ENCODE results near the gene KCNQ5.
"Not testable (repeated sequence)": the region's sequence is repeated elsewhere in the genome, so short reads cannot be mapped to it uniquely, and the experiment has no call there.

The KCNQ5 gene

DNA sequence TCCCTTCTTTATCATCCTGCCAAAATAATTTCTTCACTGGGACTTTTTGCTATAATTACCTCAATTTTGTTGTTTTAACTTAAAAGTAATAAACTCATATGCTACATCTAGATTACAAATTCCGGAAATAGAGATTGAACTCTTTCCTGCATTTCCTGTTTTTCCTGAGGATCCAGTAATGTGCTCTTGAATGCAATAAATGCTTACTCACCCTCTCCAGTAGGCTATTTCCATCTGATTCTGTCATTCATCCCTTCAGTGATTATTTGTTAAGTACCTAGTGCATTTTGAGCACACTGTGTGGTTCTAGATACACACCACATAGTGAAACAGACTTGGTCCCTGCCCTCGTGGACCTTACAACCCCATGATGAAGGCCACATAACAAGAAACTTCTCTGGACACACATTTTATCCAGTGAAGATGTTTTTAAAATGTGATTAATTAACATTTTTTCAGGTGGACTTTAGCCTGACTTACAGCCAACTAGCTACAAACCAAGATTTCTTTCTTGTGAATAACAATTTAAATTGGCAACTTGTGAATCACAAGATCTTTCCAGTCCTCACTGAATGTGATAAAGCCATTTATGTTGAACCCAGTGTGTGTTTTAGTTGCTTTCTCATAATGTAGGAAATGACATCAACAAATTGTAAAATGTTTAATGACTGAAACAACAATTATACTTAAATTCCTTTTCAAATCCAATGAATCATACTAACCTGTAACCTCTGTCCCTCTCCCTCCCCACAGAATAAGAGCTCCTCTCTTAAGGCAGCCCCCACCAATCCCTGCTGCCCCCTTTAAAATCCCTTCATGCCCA lies 331.2 kb downstream of the KCNQ5 start:
- no peak for DNase-seq (ENCODE audit: low spot score)

DNA sequence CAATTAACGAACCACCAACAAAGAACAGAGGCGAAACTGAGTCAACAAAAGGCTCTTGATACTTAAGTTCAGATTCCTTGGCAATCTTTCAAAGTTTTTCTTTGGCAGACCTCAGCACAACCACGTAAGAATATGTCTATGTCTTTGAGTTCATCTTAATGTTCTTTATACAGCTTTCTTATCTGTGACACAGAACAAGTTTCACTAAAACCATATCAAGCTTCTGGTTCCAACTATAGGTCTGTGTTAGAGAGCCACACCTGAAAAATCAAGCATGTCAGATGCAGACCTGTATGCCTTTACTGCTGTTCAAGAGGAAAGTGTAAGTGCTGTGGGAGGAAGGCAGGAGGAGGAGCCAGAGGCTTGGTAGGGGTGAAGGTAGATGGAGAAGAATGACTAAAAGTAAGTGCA lies 332.1 kb downstream of the KCNQ5 start:
- no peak for DNase-seq (ENCODE audit: low spot score)

DNA sequence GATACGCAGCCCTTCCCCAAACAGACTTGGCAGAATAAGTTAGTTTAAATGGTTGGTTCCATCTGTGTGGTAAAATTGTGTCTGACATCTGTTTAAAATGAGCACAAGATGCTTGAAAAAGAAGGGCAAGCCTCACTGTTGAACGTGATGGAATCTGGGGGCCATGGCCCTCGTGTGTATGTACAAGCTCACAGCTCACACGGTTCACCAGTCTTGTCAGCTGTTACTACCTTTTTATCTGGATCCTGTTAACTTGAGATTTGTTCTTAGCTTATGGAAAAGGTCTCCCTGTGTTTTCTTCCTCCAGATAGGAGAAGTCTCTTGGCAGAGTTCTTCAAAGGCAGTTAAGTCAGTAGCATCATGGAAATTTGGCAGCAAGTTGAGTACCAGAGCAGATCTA lies 332.9 kb downstream of the KCNQ5 start:
- no peak for DNase-seq (ENCODE audit: low spot score)

DNA sequence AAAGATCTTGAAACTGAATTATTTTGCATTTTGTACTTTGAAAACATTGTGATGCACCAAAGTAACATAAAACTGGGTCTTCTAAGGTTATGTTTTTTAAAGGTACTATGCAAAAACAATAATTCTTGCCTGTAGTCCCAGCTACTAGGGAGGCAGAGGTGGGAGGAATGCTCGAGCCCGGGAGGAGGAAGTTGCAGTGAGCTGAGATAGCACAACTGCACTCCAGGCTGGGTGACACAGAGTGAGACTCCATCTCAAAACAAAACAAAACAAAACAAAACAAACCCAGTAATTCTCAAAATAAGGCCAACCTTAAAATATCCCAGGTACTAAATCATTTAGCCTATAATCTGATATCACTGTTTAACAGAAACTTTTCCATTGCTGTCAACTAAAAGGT lies 333.8 kb downstream of the KCNQ5 start:
- no peak for DNase-seq (ENCODE audit: low spot score)

DNA sequence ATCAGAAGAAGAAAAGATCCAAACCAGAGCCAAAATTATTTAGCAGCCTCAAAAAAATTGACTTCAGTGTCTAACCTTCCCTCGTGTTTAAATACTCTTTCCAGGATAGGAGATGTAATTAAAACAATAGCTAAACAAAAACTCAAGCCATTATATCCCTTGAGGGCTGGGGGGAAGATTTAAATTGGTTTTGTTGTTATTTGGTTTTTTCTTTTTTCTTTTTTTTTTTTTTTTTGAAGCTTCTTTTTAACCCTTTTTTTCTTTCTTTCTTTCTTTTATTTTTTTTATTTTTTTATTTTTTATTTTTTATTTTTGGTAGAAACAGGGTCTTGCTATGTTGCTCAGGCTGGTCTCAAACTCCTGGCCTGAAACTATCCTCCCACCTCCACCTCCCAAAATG lies 334.4 kb downstream of the KCNQ5 start:
- DNase-seq (ENCODE audit: low spot score): no peak

DNA sequence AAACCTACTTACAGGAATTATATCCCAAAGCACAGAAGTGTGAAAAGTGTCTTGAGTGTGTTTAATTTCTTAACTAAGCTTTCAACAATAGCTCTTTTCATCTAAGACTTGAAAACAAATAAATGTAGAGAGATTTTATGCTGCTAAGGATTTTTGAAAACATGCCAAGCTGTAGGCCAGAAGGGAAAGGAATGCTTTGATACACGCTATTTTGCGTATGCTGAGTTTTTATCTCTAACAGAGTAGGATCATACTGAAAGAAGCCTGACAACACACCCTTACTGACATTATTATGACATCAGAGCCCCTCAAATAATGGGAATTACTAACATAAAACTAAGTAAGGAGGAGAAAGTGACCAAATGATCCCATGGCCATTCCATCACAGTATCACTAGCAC lies 338.0 kb downstream of the KCNQ5 start:
- no peak for DNase-seq (ENCODE audit: low spot score)

DNA sequence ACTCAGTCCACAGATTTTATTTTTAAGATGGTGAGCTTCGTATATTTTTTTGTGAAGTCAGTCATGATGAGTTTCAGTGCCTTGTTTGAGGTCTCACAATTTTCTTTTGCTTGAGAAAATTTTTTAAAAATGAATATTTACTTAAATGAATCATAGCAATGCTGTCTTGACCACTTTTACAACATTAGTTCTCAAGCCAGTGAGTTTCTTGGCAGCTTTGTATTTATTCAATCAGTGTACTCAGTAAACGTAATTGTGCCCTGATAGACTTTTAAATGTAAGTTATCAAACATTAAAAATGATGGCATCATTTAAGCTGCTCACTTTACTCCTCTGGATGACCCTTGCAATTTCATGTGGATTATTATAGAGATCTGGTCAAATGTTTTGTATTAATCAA lies 342.1 kb downstream of the KCNQ5 start:
- DNase-seq (ENCODE audit: low spot score): no peak

DNA sequence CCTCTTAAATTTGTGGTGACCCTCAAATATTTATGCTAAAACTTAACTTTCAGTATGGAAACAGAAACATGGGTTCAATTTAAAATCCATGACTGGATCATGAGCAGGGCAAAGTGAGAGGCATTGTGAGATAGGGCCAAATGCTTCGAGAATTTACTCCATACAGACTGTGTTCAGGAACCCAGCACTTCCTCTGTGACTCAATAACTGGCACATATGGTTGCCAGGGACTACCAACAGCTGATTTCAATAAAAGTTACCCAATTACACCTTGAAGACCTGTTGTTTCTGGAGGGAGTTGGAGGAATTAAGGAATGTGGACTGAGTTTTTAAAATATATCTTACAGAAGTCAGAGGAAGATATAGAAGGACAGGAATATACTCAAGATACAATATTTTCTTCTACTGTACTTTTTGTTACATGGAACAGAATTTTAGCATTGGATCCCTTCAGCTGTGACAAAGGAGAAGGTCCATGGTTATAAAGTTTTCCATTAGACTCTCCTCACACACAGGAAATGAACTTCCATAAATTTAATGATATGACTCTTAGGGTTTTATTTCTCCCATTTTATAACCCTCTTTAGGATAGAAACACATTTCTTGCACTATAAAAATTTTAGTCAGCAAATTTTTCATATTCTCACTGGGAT lies 344.9 kb downstream of the KCNQ5 start:
- DNase-seq (ENCODE audit: low spot score): no peak

DNA sequence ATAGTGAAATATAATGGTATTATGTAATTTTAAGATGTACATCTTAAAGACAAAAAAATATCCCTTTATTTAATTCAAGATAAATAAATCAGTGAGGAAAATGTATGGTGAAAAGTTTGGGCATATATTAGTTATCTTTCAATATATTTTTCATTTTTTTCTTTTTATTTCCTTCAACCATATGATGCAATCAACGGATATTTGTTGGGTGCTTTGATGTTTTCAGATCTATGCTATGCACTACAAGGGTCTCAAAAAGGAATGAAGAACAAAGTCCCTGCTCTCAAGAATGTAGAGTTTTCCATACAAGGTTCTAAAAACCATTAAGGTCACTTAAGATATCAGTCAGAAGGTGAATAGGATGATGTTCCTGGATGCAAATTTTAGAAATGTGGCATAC lies 345.5 kb downstream of the KCNQ5 start:
- DNase-seq (ENCODE audit: low spot score): no peak

DNA sequence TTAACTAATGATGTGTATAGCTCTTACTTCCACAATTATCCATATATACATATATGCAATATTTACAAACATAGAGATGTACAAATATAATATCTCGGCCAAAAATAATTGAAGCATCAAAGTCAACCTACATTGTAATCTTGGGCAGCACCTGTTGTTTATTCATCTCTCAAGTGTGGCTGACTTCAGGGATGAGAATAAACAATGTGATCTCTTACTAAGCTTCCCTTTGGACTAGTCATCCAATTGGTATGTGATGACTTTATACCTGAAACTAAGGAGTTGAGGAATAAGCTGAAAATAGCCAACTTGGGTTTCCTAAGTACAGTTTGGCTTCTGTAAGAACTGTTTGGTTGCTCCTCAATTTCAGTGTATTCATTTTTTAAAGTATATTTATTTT lies 346.8 kb downstream of the KCNQ5 start:
- DNase-seq (ENCODE audit: low spot score): no peak

DNA sequence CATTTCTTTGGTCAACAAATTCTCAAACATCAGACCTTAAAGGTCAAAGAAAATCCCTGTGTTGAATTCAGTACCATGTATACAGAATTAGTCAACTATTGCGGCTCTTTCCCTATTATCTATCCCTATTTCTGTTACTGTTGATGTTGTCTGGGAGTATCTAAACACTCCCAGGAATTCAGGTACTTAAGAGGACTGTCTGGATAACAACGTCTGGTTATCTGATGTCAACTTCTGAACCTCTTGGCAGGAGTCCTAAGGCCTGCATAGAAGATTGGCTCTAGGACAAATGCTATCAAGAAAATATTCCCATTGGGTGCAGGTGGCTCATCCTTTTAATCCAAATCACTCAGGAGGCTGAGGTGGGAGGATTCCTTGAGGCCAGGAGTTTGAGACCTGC lies 347.8 kb downstream of the KCNQ5 start:
- no peak for DNase-seq (ENCODE audit: low spot score)

DNA sequence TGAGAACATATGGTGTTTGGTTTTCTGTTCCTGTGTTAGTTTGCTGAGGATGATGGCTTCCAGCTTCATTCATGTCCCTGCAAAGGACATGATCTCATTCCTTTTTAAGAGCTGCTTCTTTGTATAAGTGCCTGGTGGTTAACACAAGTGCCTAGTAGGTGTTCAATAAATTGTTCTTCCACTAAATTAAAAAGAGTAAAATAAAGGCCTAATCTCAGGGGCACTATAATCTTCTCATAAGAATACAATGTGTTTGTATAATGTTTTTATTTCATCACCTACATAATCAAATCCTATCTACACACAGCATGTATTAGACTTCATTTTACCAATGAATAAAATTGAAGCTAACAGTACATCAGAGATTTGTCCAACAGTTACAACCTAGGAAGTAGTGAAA lies 350.7 kb downstream of the KCNQ5 start:
- no peak for DNase-seq (ENCODE audit: low spot score)

DNA sequence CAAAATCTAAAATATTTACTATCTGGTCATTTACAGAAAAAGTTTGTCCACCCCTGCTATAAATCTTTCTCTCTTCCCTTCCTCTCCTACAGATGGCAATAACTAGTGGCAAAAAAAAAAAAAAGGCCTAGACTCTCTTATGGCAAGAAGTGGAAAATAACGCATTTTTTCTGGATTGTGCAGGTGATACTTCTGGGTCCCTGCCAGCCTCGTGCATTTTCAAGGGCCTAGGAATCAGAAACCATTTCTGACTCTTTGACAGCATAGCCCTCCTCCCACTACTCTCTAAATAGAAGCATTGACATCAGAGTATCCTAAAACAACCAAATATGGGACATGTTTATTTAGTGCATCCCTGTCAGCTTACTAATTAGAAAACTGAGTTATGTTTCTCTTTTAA lies 352.4 kb downstream of the KCNQ5 start:
- no peak for DNase-seq (ENCODE audit: low spot score)

DNA sequence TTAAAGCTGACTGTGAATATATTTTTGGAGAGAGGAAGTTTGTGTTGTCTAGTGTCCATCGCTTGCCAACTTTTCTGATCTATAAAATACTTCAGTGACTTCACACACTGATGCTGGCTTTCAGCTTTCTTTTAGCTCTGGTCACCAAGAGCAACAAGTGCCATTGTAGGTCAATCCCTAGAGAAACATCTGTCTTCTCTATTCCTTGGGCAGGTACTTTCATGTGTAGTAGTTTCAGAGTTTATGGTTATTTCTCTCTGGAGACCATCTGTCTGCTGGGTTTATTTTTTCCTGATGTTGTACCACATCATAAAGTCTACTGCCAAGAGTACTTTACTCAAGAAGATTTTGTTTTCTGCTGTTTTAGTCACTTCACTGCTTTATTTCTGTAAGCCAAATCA lies 353.5 kb downstream of the KCNQ5 start:
- no peak for DNase-seq (ENCODE audit: low spot score)

DNA sequence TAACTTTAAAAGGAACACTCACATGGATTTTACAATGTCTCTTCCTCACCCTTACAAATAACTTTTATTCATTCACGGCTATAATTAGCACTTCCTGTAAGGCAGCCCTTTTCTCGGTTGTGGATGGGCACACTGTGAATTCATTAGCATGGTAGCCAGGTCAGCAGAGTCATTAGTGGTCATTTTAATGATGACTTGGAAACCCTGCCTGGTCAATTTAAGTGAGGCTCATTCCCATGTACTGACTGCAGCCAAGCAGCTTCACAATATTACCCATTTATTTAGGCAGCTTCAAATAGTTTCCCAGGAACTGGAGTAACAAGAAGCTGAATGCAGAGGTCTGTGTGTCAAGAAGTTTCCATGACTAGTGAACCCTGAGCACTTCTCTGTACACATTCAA lies 354.6 kb downstream of the KCNQ5 start:
- no peak for DNase-seq (ENCODE audit: low spot score)

DNA sequence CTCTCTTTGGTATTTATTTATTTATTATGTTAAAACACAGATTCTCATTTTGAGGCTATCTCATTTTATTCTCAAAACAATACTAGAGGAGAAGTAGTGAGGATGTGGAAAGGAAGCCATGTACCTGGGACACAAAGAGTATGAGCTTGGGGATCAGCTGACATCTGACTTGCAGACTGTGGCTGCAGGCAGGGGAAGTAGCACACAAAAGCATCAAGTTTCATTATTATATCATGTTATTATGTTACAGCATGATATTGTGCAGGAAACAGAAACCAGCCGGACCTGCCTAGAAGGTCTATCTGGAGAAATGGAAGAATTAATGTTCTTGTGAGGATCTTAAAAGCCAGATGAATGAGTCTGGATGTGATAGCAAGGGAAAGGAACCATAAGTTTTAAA lies 355.2 kb downstream of the KCNQ5 start:
- no peak for DNase-seq (ENCODE audit: low spot score)

DNA sequence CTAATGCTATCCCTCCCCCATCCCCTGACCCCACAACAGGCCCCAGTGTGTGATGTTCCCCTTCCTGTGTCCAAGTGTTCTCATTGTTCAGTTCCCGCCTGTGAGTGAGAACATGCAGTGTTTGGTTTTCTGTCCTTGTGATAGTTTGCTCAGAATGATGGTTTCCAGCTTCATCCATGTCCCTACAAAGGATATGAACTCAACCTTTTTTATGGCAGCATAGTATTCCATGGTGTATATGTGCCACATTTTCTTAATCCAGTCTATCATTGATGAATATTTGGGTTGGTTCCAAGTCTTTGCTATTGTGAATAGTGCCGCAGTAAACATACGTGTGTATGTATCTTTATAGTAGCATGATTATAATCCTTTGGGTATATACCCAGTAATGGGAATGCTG lies 356.9 kb downstream of the KCNQ5 start:
- not testable (repeated sequence) for DNase-seq (ENCODE audit: low spot score)

DNA sequence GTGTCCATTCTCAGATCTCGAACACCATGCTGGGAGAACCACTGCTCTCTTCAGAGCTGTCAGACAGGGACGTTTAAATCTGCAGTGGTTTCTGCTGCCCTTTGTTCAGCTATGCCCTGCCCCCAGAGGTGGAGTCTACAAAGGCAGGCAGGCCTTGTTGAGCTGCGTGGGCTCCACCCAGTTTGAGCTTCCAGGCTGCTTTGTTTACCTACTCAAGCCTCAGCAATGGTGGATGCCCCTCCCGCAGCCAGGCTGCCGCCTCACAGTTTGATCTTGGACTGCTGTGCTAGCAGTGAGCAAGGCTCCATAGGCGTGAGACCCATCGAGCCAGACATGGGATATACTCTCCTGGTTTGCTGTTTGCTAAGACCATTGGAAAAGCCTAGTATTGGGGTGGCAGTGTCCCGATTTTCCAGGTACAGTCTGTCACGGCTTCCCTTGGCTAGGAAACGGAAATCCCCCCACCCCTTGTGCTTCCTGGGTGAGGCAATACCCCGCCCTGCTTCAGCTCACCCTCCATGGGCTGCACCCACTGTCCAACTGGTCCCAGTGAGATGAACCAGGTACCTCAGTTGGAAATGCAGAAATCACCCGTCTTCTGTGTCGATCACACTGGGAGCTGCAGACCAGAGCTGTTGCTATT lies 362.4 kb downstream of the KCNQ5 start:
- DNase-seq (ENCODE audit: low spot score): not testable (repeated sequence)

DNA sequence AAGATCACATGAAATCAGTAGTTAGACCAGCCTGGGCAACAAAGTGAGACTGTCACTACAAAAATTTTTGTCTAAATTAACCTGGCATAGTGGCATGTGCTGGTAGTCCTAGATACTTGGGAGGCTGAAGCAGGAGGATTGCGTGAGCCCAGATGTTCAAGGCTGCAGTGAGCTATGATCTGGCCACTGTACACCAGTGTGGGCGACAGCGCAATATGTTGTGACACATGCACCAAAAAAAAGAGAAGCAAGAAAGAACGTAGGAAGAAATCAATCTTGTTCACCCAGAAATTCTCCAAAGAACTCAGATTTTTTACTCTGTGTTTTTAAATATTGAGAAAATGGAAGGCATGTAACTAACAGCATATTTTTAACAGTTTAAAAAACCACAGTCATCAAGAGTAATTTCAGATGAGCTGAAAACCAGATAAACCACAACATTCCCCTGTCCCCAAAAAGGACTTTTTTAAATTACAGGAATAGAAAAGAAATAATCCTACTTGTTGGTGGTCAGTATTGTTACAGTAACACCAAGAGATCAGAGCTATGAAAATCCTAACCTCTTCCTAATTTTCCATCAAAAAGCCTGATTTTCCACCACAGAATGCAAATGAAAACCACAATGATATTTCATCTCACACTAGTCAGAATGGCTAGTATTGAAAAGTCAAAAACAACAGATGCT lies 363.3 kb downstream of the KCNQ5 start:
- DNase-seq (ENCODE audit: low spot score): no peak

DNA sequence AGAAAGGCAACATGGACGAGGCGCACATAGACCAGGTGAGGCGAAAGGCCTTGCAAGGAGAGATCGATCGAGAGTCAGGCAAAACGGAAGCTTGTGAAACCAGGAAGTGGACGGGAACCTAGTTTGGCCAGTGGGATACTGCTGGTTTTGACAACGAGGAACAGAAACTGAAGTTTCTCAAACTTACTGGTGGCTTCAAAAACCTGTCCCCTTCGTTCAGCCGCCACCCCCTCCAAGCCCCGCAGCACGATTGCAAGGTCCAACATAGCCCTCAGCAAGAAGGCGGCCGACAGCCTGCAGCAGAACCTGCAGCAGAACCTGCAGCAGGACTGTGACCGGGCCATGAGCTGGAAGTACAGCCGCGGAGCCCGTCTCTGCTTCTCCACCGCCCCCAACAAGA lies 365.4 kb downstream of the KCNQ5 start:
- DNase-seq (ENCODE audit: low spot score): no peak

DNA sequence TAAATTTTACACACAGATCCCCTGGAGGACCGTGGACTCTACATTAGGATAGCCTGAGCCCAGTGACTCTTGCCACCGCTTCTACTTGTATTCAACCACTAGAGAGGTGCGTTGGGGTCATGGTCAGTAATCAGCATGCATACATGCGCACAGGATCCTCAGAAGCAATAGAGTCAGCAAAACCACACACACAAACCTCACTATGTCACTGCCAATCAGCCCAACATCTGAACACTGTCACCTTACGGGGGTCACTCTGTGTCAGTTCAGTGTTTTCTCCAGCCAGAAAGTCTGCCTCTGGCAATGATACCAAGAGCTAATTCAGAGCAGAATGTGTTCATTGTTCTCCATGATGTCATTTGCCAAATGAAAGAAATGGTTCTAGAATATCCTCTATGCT lies 378.1 kb downstream of the KCNQ5 start:
- DNase-seq (ENCODE audit: low spot score): no peak

DNA sequence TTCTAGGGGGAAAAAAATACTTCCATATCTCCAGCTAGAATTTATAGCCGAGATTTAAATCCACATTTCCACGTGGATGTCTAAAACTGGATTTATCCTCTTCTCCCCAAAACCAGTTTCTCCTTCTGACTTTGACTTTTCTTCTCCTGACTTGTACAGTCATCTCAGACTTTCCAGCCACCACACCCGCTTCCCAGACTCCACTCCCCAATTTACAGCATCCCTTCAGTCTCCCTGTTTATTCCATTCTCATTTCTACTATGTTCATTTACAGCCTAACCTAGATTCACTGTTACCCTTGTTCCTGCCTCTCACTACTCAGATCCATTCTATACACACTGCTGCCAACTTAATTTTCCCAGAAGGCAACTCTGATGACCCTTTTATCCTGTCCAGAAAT lies 378.6 kb downstream of the KCNQ5 start:
- no peak for DNase-seq (ENCODE audit: low spot score)

DNA sequence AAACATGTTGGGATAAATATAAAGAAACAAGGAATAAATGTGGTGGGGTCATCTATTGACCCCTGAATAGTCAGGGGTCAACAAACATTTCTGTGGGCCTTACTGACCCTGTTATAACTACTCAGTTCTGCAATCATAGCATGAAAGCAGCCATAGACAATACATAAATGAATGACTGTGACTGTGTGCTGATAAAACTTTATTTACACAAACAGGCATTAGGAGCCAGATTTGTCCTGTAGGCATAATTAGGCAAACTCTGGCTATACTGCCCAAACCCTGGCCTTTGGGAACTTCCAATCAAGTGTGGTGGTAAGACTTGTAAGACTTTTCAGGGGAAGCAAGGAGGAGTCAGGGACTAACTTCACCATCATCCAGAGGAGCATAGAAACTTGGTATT lies 380.7 kb downstream of the KCNQ5 start:
- no peak for DNase-seq (ENCODE audit: low spot score)
